Epithelial cell of esophagus (primary cell): ENCODE results near the gene ISCA1.
"Not testable (repeated sequence)": the region's sequence is repeated elsewhere in the genome, so short reads cannot be mapped to it uniquely, and the experiment has no call there.

Source experiments
- DNase-seq: peaks from one replicate; pipeline ENCODE4 v3.0.0; 2010; ENCODE audit warnings: low read depth
- H3K4me3 ChIP-seq: 2 replicates; pipeline ENCODE4 v1.5.1; 2011; ENCODE audit warnings: mild to moderate bottlenecking, low read length, control low read depth
- TF ChIP-seq, protein P1 (sequence below): IDR thresholded peaks from 2 replicates; pipeline ENCODE4 v1.5.1; 2011; ENCODE audit warnings: low read depth, mild to moderate bottlenecking, low read length, control low read depth, inconsistent platforms; ENCODE audit not compliant: insufficient read depth; ENCODE audit errors: missing control alignments

ISCA1 gene

DNA sequence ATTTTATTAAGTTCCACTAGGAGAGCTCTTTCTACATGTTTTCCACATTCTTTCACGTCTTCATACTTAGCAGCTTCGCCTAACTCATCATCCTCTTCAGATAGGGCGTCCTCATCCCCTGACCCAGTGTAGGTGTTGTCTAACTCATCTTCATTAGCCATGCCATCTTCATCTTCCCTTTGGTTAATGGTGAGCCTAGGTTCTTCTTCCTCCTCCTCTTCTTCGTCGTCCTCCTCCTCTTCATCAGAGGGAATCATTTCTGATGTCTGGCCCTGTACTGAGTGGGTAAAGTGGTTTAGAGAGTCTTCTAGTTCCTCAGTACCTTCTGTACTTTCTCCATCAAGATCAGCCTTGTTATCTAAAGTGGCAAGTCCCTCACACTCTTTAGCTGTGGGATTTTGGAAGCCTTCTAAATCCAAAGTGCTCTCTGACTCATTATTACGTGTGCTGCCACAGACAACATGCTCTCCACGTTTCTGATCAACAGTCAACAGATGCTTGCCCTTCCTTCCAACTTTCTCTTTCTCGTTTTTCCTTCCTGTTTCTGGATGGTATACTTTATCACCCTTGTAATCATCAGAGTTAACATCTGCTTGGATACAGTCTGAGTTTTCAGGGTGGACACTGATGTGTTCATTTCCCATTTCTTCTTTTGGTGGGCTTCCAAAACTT, 40.8 kb upstream of the ISCA1 start:
- DNase-seq: peak; percentile 14
- TF ChIP-seq, protein P1, sequence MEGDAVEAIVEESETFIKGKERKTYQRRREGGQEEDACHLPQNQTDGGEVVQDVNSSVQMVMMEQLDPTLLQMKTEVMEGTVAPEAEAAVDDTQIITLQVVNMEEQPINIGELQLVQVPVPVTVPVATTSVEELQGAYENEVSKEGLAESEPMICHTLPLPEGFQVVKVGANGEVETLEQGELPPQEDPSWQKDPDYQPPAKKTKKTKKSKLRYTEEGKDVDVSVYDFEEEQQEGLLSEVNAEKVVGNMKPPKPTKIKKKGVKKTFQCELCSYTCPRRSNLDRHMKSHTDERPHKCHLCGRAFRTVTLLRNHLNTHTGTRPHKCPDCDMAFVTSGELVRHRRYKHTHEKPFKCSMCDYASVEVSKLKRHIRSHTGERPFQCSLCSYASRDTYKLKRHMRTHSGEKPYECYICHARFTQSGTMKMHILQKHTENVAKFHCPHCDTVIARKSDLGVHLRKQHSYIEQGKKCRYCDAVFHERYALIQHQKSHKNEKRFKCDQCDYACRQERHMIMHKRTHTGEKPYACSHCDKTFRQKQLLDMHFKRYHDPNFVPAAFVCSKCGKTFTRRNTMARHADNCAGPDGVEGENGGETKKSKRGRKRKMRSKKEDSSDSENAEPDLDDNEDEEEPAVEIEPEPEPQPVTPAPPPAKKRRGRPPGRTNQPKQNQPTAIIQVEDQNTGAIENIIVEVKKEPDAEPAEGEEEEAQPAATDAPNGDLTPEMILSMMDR: no peak
- H3K4me3 ChIP-seq: no peak overlapping the region

DNA sequence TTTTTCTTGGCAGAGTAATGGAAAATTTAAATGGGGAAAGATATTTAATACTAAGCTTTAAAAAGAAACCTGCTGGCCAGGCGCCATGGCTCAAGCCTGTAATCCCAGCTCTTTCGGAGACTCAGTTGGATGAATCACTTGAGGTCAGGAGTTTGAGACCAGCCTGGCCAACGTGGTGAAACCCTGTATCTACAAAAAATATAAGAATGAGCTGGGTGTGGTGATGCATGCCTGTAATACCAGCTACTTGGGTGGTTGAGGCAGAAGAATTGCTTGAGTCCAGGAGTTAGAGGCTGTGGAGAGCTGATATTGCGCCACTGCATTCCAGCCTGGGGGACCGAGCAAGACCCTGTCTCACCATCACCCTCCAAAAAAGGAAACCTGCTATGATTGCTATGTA, 39.0 kb upstream of the ISCA1 start:
- peak; percentile 19 for DNase-seq
- H3K4me3 ChIP-seq: no peak overlapping the region

DNA sequence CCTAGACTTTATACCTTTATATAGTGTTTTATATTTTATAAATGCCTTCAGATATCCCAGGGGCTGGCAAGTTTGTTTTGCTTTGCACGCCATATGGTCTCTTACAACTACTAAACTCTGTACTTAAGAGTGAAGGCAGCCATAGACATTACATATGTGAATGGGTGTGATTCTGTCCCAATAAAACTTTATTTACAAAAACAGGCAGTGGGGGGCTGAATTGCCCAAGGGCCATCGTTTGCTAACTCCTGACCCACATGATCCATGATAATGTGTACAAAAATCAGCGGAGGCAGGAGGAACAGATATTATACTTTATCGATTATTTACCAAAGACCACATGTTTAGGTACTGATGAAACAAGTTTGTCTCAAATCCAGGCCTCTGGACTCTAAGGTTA, 35.8 kb upstream of the ISCA1 start:
- DNase-seq: no peak
- H3K4me3 ChIP-seq: no peak overlapping the region
- TF ChIP-seq, protein P1: no peak

More for the DNA sequence above, 39.0 kb upstream of the ISCA1 start:
- TF ChIP-seq, protein P1: no peak

DNA sequence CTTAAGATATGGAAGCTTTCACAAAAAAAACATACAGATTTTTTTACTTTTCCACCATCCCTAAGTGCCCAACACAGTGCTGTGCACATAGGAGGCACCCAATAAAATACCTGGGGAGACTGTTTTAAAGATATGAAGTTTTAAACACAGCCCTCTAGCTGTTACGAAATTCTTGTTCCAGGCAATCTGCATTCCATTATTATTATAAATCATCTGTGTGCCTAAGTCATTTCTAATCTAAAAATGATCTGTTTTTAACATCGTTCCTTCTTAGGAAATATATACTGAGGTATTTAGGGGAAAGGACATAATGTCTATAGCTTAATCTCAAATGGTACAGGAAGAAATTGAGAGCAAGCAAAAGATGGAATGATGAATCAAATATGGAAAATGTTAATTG, 32.7 kb upstream of the ISCA1 start:
- TF ChIP-seq, protein P1: no peak
- DNase-seq: peak; percentile 10
- no peak overlapping the region for H3K4me3 ChIP-seq

DNA sequence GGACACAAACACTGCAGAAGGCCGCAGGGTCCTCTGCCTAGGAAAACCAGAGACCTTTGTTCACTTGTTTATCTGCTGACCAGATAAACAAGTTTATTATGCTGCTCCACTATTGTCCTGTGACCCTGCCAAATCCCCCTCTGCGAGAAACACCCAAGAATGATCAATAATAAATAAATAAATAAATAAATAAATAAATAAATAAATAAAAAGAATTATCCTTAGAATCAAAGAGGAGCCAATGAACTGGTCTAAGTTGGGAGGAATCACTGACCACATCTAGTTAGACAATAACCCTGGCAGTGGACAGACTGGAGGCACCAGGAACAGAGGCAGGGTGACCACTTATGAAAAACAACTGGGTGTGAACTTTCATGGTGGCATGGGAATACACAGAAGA, 30.6 kb upstream of the ISCA1 start:
- DNase-seq, H3K4me3 ChIP-seq: not testable (repeated sequence)

DNA sequence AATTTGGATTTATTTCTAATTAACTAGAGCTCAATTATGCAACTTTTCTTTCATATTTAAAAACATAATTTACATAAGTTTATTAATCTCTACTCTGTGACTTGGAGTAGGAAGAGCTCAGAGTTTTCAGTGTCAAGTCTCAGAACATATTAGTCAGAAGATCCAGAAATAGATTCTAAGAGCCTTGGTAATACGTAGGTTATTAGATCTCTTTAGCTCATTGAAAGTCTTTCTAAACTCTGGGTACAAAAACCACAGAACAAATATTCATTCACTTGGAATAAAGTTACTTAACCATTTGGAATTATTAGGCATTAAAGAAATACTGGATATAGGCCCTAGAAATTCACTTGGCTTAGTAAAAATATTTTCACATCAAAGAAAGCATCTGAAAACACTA, 26.3 kb upstream of the ISCA1 start:
- no peak for DNase-seq
- TF ChIP-seq, protein P1: no peak
- no peak overlapping the region for H3K4me3 ChIP-seq

DNA sequence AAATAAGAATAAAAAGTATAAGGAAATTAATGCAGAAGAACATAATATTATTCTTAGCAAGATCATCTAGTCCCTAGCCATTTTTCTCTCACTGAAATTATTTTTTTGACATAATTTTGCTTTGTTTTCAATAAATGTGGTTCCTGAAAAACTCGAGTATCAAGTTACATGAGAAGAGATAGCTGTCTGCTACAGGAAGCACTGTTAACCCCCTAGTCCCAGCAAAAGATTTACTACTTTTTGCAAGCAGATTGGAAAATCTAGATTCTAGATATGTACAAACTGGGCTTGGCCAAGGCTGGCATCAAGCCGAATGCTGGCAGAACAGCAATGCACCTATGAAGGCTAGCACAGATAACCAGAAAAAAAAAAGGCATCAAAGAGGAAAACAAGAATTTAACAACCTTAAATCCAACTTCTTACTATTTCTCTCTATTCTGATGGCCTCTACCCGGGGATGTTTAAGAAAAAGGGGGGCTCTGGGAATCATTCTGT, 21.9 kb upstream of the ISCA1 start:
- TF ChIP-seq, protein P1: no peak
- no peak for DNase-seq
- H3K4me3 ChIP-seq: no peak overlapping the region
